ENCODE results near the gene STX2.
A peak's percentile ranks its signal among the peaks of the same experiment; 100 is the strongest.
"Not testable (repeated sequence)": the region's sequence is repeated elsewhere in the genome, so short reads cannot be mapped to it uniquely, and the experiment has no call there.

The STX2 gene

GRCh38 chr12:130868412-130868811 lies 29.4 kb upstream of the STX2 start:
- DNase-seq = no peak

DNA sequence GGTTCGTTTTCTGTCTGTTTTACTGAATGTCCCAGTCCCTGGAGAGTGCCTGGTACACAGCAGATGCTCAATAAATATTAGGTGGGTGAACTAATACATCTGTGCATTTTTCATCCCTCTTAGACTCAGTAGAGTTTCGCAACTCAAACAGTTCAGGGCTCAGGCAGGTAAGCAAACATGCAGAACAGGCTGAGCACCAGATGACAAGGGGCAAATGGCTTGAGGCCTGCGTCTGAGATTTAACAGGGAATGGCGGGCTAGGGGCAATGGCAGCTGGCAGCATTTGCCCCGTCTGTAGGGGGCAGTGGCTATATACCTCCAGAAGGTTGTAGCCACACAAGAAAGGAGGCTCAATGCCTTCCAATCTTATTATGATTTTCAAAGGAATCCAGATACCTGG lies 24.2 kb upstream of the STX2 start:
- no peak for DNase-seq

DNA sequence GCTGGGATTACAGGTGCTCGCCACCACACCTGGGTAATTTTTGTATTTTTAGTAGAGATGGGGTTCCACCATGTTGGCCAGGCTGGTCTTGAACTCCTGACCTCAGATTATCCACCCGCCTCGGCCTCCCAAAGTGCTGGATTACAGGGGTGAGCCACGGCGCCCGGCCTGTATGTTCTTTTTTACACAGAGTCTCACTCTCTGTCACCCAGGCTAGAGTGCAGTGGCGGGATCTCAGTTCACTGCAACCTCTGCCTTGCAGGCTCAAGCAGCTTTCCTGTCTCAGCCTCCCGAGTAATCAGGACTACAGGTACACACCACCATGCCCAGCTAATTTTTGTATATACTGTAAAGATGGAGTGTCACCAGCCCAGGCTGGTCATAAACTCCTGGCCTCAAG lies 23.7 kb upstream of the STX2 start:
- DNase-seq = not testable (repeated sequence)

- DNase-seq = no peak
Observed at GRCh38 chr12:130862161-130862560, 23.1 kb upstream of the STX2 start.

DNA sequence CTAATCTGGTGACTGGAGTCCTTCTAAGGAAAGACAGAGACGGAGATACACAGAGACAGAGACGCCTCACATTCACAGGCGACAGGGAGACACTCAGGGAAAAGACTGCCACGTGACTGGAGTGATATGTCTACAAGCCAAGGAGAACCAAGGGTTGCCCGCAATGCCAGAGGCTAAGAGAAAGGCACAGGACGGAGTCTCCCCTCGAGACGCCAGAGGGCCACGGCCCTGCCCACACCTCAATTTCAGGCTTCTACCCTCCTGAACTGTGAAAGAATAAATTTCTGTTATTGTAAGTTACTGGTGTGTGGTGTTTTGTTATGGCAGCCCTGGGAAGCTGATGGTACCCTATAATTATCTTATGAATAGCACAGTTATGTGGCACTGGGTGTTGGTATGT lies 21.3 kb upstream of the STX2 start:
- DNase-seq = no peak

GRCh38 chr12:130859161-130859560 lies 20.1 kb upstream of the STX2 start:
- DNase-seq = no peak

- no peak for DNase-seq
Observed at GRCh38 chr12:130858084-130858483, 19.0 kb upstream of the STX2 start.

DNA sequence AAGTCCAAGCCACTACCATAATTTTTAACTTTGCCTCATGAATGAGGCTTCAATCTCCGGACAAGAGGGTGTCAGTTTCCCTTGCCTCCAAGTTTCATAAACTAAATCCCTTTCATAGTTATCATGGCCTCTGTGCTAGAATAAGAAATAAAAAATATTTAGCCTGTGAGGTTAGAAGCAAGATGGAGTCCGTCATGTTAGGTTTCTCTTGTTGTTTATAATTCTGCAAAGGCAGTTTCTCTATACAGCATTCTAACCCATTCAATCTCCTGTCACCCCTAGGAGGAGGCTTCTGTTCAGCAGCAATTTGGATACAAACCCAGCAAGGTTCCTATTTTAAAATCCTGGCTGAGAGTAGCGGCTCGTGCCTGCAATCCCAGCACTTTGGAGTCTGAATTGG lies 17.0 kb upstream of the STX2 start:
- no peak for DNase-seq

DNA sequence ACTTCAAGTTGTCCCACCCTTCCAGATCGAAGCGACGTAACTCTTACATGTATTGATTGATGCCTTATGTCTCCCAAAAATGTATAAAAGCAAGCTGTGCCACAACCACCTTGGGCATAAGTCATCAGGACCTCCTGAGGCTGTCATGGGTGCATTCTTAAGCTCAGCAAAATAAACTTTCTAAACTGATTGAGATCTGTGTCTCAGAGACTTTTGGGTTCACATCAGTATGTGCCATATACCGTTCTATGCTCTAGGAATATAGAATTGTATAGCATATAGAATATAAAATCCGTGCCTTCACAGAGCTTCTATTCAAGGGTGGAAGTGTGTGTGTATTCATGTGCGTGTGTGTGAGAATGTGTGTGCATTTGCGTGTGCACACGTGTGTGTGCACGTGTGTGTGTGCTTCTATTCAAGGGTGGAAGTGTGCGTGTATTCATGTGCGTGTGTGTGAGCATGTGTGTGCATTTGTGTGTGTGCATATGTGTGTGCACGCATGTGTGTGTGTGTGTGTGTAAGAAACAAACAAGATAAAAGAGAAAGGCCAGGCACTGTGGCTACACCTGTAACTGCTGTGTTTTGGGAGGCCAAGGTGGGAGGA lies 11.5 kb upstream of the STX2 start:
- no peak for DNase-seq

GRCh38 chr12:130849561-130850417 lies 10.7 kb upstream of the STX2 start:
- no peak for DNase-seq

GRCh38 chr12:130848785-130849305 lies 9.8 kb upstream of the STX2 start:
- not testable (repeated sequence) for DNase-seq

DNA sequence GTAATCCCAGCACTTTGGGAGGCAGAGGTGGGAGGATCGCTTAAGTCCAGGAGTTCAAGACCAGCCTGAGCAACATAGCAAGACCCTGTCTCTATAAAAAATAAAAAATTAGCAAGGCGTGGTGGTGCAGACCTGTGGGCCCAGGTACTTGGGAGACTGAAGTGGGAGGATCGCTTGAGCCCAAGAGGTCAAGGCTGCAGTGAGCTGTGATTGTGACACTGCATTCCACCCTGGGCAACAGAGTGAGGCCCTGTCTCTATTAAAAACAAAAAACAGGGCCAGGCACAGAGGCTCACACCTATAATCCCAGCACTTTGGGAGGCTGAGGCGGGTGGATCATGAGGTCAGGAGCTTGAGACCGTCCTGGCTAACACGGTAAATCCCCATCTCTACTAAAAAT lies 9.1 kb upstream of the STX2 start:
- DNase-seq = not testable (repeated sequence)

DNA sequence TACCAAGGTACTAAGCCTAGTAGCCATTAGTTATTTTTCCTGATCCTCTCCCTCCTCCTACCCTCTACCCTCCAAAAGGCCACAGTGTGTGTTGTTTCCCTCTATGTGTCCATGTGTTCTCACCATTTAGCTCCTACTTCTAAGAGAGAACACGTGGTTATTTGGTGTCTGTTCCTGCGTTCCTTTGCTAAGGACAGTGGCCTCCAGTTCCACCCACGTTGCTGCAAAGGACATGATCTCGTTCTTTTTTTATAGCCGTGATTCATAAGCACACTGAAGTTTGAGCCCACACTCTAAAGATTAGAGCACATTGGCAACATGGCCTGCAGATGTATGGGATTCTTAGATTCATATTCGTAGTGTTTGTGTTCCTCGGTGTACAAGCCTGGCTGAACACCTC lies 8.1 kb upstream of the STX2 start:
- no peak for DNase-seq

DNA sequence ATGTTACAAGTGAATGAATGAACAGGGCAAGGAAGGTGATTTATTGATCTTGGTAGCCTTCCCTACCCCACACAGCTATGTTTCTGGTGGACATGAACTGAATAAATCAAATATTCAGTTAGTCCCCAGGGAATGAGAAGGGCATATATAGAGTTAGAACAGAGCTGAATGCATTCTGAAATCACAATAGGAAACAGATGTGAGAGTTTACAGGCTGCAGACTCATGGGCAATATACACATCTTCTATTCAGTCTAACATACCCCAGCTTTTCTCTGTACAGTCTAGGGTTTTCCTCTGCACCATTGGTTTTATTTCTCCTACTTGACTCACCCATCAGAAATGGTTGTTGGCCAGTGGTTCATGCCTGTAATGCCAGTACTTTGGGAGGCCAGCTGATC lies 7.3 kb upstream of the STX2 start:
- no peak for DNase-seq

DNA sequence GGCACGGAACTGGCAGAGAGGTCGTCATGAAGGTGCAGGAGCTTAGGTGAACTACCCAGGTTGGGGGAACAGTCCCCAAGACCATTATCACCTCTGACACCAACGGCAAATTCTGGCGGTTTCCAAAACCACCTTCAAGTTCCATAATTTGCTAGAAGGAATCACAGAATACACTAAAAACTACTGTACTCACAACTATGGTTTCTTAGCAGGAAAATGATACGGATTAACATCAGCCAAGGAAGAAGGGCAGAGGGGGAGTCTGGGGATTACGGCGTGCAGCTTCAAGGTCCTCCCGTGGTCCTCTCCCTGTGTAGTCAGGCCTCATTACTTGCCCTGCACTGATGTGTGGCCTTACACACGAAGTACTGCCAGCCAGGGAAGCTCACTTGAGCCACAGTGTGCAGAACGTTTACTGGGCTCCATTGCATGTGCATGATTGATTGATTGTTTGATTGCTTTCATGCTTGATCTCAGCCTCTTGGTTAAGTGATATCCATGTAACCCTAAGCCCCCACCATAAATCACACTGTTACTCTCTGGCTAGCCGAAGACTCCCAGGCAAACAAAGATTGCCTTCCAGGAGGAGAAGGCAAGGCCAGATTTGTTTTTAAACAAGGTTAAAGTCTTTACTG lies 837 bp upstream of the STX2 start:
- no peak for DNase-seq

DNA sequence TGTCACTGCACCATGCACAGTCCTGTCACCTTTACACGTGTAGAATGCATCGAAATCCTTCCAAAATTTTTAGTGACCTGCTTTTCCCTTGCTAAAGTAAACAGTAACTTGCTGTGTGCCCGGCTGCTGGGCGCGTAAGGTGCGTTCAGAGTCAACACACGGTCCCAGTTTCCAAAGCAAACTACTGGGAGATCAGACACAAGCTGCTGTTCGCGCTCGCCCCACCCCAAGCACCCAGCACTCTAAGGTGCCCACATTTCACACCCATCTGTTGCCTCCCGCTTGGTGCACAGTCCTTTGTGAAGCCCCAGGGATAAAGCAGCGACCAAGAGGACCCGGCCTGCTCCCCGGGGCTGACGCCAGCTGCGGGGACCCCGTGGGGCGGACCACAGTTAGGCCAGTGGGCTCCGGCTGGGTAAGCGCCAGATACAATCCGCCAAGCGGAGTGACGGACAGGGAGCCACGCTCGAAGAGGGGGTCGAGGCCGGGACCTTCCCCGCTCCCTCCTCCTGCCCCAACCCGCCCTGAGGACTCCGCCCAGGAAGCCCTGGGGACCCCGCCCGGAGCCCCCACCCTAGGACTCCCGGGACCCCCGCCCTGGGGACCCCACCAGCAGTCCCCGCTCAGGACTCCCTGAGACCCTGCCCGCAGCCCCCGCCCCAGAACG lies 633 bp downstream of the STX2 start:
- no peak for DNase-seq

DNA sequence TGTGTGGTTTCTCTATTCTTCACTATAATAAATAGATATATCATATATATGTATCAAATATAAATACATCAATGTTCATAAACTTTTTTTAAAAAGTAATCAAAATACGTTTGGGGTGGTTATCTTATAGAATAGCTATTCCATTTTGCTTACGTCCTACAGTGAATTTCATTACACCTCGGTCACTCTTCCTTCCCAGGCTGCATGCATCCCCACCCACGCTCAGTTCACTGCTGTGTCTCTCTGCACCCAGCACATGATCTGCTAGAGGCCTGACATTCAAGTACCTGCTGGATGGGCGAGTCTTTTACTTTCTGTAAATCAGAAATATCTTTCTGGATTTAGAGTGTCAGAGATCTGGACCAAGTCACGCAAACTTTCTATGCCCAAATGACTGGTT lies 3.6 kb downstream of the STX2 start:
- DNase-seq = no peak

GRCh38 chr12:130835011-130835410 lies 4.0 kb downstream of the STX2 start:
- DNase-seq = no peak

- no peak for DNase-seq
Observed at GRCh38 chr12:130832561-130833209, 6.4 kb downstream of the STX2 start.

DNA sequence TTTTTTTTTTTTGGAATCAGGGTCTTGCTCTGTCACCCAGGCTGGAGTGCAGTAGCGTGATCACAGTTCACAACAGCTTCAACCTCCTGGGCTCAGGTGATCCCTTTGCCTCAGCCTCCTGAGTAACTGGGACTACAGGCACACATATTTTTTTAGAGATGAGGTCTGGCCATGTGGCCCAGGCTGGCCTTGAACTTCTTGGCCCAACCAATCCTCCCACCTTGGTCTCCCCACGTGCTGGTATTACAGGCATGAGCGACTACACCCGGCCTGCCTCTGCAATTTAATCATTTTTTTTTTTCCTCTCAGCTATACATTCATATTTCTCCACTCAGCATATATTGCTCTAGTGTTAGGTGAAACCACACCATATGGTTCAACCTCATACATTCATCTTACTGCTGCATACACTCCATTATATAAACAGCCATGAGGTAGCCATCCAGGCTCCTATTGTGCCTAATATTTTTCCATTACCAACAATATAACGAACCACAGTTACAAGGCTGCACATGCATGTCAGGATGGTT lies 7.1 kb downstream of the STX2 start:
- no peak for DNase-seq

DNA sequence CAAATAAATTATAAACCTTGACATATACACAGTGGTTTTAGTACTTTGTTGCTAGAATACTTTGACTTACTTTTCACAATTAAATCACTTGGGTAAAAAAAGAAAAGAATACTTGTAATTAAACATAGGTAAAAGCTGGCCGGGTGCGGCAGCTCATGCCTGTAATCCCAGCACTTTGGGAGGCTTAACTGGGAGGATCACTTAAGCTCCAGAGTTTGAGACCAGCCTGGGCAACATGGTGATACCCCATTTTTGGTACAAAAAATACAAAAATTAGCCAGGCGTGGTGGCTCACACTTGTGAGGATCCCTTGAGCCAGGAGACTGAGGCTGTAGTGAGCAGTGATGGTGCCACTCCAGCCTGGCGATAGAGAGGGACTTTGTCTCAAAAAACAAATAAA lies 7.8 kb downstream of the STX2 start:
- no peak for DNase-seq

- DNase-seq = peak; percentile 92
Observed at GRCh38 chr12:130830246-130830551, 8.9 kb downstream of the STX2 start.

Data from COR-L47 (cell line).